ENCODE results near the gene INSYN2B.

GRCh38 chr5:169910393-169910792, 69.9 kb downstream of the INSYN2B start:
- TF ChIP-seq CTCF (optimal IDR thresholded peaks at IDR 0.05 in 1 of 3, IDR thresholded peaks at IDR 0.05 in 1 of 3, conservative IDR thresholded peaks at IDR 0.05 in 1 of 3; ENCODE audit: extremely low read depth in 1 of 3, insufficient read depth in 2 of 3, low read length in 3 of 3) = no peak
- TF ChIP-seq EZH2 (IDR thresholded peaks at IDR 0.05; ENCODE audit: low read length) = no peak
